Cerebellar cortex (tissue), 1 donor: Measurements from ENCODE around the gene PPP1R9B.

Source experiments
- DNase-seq: peaks from one replicate; pipeline ENCODE4 v3.0.0-alpha.2; 2015; ENCODE audit warnings: low spot score

The PPP1R9B gene

GRCh38 chr17:50105811-50106210, 44.7 kb downstream of the PPP1R9B start:
- no peak for DNase-seq

GRCh38 chr17:50103941-50104340, 46.5 kb downstream of the PPP1R9B start:
- DNase-seq, result peak; percentile 90

- DNase-seq, result no peak
These were observed 47.2 kb downstream of the PPP1R9B start for GRCh38 chr17:50103252-50103651.

GRCh38 chr17:50102164-50102991, 48.1 kb downstream of the PPP1R9B start:
- no peak for DNase-seq

- no peak for DNase-seq
These were observed 48.9 kb downstream of the PPP1R9B start for GRCh38 chr17:50101346-50102163.

- peak; percentile 68 for DNase-seq
These were observed 49.5 kb downstream of the PPP1R9B start for GRCh38 chr17:50100921-50101345.

GRCh38 chr17:50100480-50100883, 50.0 kb downstream of the PPP1R9B start:
- no peak for DNase-seq

- DNase-seq, result peak; percentile 92
These were observed 51.5 kb downstream of the PPP1R9B start for GRCh38 chr17:50099003-50099402.

- no peak for DNase-seq
These were observed 51.9 kb downstream of the PPP1R9B start for GRCh38 chr17:50098583-50098982.

- no peak for DNase-seq
These were observed 52.6 kb downstream of the PPP1R9B start for GRCh38 chr17:50097926-50098325.

- DNase-seq, result no peak
These were observed 53.0 kb downstream of the PPP1R9B start for GRCh38 chr17:50097455-50097854.

GRCh38 chr17:50096758-50097157, 53.7 kb downstream of the PPP1R9B start:
- DNase-seq, result no peak

- DNase-seq, result no peak
These were observed 54.4 kb downstream of the PPP1R9B start for GRCh38 chr17:50096092-50096491.

GRCh38 chr17:50095626-50096037, 54.8 kb downstream of the PPP1R9B start:
- DNase-seq, result no peak

- DNase-seq, result peak; percentile 97
These were observed 55.5 kb downstream of the PPP1R9B start, which contains the start of gene PDK2 for GRCh38 chr17:50094753-50095619. Gene PDK2, plus strand, starts transcription at chr17:50095351. Its CDS starts 85 bp downstream, at chr17:50095436.

- peak; percentile 96 for DNase-seq
These were observed 56.2 kb downstream of the PPP1R9B start for GRCh38 chr17:50094243-50094752.

GRCh38 chr17:50093807-50094206, 56.7 kb downstream of the PPP1R9B start:
- no peak for DNase-seq

- no peak for DNase-seq
These were observed 57.2 kb downstream of the PPP1R9B start for GRCh38 chr17:50093246-50093645.

- no peak for DNase-seq
These were observed 58.6 kb downstream of the PPP1R9B start for GRCh38 chr17:50091918-50092285.

- DNase-seq, result no peak
These were observed 59.2 kb downstream of the PPP1R9B start for GRCh38 chr17:50090971-50091917.

GRCh38 chr17:50090071-50090470, 60.4 kb downstream of the PPP1R9B start:
- DNase-seq, result no peak
